ENCODE measurements around the gene HTR3C. TPM values are rescaled to one million over a fixed set of nuclear protein-coding genes. Genes with fewer than 3 reads are reported as not detected.
"Not testable (repeated sequence)": the region's sequence is repeated elsewhere in the genome, so short reads cannot be mapped to it uniquely, and the experiment has no call there.

HTR3C gene
- total RNA-seq, 4 donors from 2014 or later = 0.48 TPM; not detected in 3

DNA sequence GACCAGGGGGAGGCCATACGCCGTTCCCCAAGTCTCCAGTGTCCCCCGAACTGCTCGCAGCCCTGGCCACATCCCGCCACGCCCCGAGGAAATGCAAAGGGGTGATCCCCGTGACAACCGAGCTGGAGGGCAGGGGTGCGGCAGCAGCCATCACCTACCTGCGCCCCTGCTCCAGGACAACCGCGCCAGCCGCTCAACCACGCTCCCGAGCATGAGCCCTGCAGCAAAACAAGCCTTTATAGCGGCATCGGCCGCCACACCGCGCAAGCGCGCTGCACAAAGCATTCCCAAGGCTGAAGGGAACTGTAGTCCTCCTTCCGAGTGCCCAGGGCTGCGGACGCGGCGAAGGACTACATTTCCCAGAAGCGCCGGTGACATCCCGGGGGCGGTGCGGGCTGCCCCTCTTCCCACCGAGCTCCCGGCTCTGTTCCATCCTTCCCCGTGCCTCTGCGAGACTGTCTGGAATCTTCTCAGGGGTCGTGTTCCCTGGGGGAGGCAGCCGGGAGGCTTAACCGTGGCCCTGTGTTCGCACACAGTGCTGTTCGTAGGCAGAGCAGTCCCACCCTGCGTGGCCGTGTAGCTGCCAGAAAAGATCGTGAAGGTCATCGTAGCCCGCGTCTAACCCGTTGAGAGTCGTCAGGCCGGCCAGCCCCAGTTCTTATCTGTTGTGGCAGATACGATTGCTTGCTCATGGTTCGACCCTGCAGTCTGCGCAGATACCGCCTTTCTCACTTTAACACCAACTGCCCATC, 35.0 kb upstream of the HTR3C start, which contains the start of gene ABCC5:
Gene ABCC5 (minus strand): TSS at position 213 of the 752 bp plus-strand sequence. CDS start 3,492 bp downstream, outside the sequence.
- peak within 1 kb of the TSS; percentile 79 to 89 (median 87) for H3K27ac ChIP-seq
- DNase-seq = peak; percentile 94
- in situ Hi-C loops (cut with MboI; ENCODE audit: low pct_ligation_motif_present in 1 of 4, low pct_unique_long_range_greater_than_20kb in 1 of 4, low sequenced_read_pairs in 3 of 4) = no loop called here
- peaks cover 14 to 43% (median 25%) of the 10 kb centered on the region in 4 donors for H3K4me1 ChIP-seq
- H3K36me3 ChIP-seq = no peaks in the 10 kb centered on the region
- TF ChIP-seq, protein P1, sequence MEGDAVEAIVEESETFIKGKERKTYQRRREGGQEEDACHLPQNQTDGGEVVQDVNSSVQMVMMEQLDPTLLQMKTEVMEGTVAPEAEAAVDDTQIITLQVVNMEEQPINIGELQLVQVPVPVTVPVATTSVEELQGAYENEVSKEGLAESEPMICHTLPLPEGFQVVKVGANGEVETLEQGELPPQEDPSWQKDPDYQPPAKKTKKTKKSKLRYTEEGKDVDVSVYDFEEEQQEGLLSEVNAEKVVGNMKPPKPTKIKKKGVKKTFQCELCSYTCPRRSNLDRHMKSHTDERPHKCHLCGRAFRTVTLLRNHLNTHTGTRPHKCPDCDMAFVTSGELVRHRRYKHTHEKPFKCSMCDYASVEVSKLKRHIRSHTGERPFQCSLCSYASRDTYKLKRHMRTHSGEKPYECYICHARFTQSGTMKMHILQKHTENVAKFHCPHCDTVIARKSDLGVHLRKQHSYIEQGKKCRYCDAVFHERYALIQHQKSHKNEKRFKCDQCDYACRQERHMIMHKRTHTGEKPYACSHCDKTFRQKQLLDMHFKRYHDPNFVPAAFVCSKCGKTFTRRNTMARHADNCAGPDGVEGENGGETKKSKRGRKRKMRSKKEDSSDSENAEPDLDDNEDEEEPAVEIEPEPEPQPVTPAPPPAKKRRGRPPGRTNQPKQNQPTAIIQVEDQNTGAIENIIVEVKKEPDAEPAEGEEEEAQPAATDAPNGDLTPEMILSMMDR (IDR thresholded peaks at IDR 0.05) = peak in 4 of 5 experiments; percentile 43 to 85 (median 54)
- TF ChIP-seq EP300 (IDR thresholded peaks at IDR 0.05; ENCODE audit: low read depth) = no peak
- TF ChIP-seq POLR2A (IDR thresholded peaks at IDR 0.05) = peak; percentile 44
- TF ChIP-seq POLR2AphosphoS5 (IDR thresholded peaks at IDR 0.05) = peak; percentile 33 to 79 (median 68)
- intact Hi-C loops (cut with DNase I; ENCODE audit: low total_unique reads) = no loop called here
- 0% methylated on average over 3 to 48 of the region's 55 CpGs for WGBS, 2 donors (ENCODE audit: low coverage in 1 of 2)
- H3K9me3 ChIP-seq = no peaks in the 10 kb centered on the region
- peak within 1 kb of the TSS; percentile 74 to 97 (median 86) for H3K4me3 ChIP-seq
- H3K27me3 ChIP-seq = no peaks in the 10 kb centered on the region

DNA sequence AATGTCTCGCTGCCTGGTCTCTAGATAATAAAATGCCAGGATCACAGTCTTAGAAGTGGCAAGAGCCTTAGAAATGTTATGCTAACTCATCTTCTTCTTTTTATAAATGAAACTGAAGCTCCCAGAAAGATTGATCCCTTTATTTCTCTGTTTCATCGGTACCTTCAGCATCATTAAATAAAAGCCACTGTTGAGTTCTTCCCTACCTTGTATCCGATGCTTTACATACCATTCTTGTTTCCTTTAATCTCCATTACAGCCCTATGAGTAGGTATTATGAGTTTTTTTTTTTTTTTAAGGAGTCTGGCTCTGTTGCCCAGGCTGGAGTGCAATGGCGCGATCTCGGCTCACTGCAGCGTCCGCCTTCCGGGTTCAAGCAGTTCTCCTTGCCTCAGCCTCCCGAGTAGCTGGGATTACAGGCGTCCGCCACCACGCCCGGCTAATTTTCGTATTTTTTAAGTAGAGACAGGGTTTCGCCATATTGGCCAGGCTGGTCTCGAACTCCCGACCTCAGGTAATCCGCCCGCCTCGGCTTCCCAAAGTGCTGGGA, 34.3 kb upstream of the HTR3C start:
- no peak for DNase-seq
- Histone ChIP-seq H3K4me1 (peaks cover 14 to 37% (median 22%) of the 10 kb centered on the region in 4 donors), H3K4me3 (peak overlapping the region; percentile 74 to 97 (median 86)), H3K27me3 (no peaks in the 10 kb centered on the region), H3K27ac (peak overlapping the region; percentile 79 to 89 (median 87)), H3K36me3 (no peaks in the 10 kb centered on the region), H3K9me3 (no peaks in the 10 kb centered on the region)
- intact Hi-C loops (cut with DNase I; ENCODE audit: low total_unique reads) = no loop called here
- in situ Hi-C loops (cut with MboI; ENCODE audit: low pct_ligation_motif_present in 1 of 4, low pct_unique_long_range_greater_than_20kb in 1 of 4, low sequenced_read_pairs in 3 of 4) = no loop called here
- WGBS, 2 donors (ENCODE audit: low coverage in 1 of 2) = 64 to 91% methylated on average over 6 to 21 of the region's 21 CpGs
- TF ChIP-seq POLR2A (IDR thresholded peaks at IDR 0.05) (no peak), POLR2AphosphoS5 (IDR thresholded peaks at IDR 0.05) (no peak), EP300 (IDR thresholded peaks at IDR 0.05; ENCODE audit: low read depth) (no peak)
- TF ChIP-seq, protein P1 (IDR thresholded peaks at IDR 0.05) = no peak

DNA sequence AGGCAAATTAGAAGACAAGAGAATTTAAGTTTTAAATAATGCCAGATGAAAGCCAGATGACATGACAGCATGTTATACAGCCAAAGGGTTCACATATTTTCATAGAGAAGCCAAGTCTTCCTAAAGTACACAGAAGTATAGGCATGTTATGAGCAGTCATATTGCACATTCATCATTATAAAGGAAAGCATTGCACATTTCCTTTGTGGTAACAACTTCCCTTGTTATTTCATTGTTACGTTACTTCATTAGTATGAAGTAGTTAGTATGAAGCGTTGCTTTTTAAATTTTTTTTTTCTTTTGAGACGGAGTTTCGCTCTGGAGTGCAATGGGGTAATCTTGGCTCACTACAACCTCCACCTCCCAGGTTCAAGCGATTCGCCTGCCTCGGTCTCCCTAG, 30.5 kb upstream of the HTR3C start:
- Histone ChIP-seq H3K27ac (no peak overlapping the region), H3K27me3 (no peaks in the 10 kb centered on the region), H3K4me3 (no peak overlapping the region), H3K4me1 (peaks cover 0 to 4% (median 2%) of the 10 kb centered on the region in 4 donors), H3K9me3 (no peaks in the 10 kb centered on the region), H3K36me3 (no peaks in the 10 kb centered on the region)
- 67 to 78% methylated on average over 7 of the region's 7 CpGs for WGBS, 2 donors (ENCODE audit: low coverage in 1 of 2)
- no peak for DNase-seq
- in situ Hi-C loops (cut with MboI; ENCODE audit: low pct_ligation_motif_present in 1 of 4, low pct_unique_long_range_greater_than_20kb in 1 of 4, low sequenced_read_pairs in 3 of 4) (loop anchor here in 1 of 4 donors (5.0 kb wide), 1 partner anchor 115 kb away; no protein-coding TSS in a partner anchor), intact Hi-C loops (cut with DNase I; ENCODE audit: low total_unique reads) (no loop called here)
- TF ChIP-seq, protein P1 (IDR thresholded peaks at IDR 0.05) = no peak
- TF ChIP-seq EP300 (IDR thresholded peaks at IDR 0.05; ENCODE audit: low read depth) (no peak), POLR2A (IDR thresholded peaks at IDR 0.05) (no peak), POLR2AphosphoS5 (IDR thresholded peaks at IDR 0.05) (no peak)

DNA sequence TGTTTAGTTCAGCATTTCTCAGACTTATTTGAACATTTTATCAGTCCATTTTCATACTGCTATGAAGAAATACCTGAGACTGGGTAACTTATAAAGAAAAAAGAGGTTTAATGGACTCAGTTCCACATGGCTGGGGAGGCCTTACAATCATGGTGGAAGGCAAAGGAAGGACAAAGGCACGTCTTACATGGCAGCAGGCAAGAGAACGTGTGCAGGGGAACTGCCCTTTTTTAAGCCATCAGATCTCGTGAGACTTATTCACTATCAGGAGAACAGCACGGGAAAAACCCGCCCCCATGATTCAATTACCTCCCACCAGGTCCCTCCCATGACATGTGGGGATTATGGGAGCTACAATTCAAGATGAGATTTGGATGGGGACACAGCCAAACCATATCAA, 27.6 kb upstream of the HTR3C start:
- H3K27ac ChIP-seq; DNase-seq; H3K4me3 ChIP-seq; H3K4me1 ChIP-seq; in situ Hi-C loops (cut with MboI; ENCODE audit: low pct_ligation_motif_present in 1 of 4, low pct_unique_long_range_greater_than_20kb in 1 of 4, low sequenced_read_pairs in 3 of 4); intact Hi-C loops (cut with DNase I; ENCODE audit: low total_unique reads); H3K9me3 ChIP-seq; H3K27me3 ChIP-seq; H3K36me3 ChIP-seq: not testable (repeated sequence)
- WGBS, 2 donors (ENCODE audit: low coverage in 1 of 2) = 61 to 65% methylated on average over 5 of the region's 5 CpGs

DNA sequence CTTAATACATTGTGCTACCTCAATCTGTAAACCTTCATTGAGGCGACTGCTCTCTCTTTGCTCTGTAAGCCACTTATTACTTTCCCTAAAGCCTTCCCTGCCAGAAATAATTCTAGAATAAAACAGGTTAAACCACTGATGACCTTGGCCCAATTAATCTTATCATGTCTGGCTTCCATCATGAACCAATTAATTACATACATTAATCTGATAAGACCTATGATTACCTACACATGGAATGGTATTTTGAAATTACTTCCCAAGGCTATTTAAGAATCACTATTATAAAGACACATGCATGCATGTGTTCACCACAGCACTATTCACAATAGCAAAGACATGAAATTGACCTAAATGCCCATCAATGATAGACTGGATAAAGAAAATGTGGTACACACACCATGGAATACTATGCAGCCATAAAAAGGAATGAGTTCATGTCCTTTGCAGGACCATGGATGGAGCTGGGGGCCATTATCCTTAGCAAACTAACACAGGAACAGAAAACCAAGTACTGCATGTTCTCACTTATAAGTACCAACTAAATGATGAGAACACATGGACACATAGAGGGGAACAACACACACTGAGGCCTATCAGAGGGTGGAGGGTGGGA, 24.5 kb upstream of the HTR3C start:
- H3K36me3 ChIP-seq; DNase-seq; H3K4me3 ChIP-seq; H3K4me1 ChIP-seq; intact Hi-C loops (cut with DNase I; ENCODE audit: low total_unique reads); H3K27me3 ChIP-seq; H3K9me3 ChIP-seq; H3K27ac ChIP-seq; in situ Hi-C loops (cut with MboI; ENCODE audit: low pct_ligation_motif_present in 1 of 4, low pct_unique_long_range_greater_than_20kb in 1 of 4, low sequenced_read_pairs in 3 of 4): not testable (repeated sequence)
- 94 to 100% methylated on average over 1 of the region's 1 CpG for WGBS, 2 donors (ENCODE audit: low coverage in 1 of 2)

Data from transverse colon (tissue), 4 donors.